ENCODE data around the gene CCDC30.
A peak's percentile ranks its signal among the peaks of the same experiment; 100 is the strongest.

Gene CCDC30

DNA sequence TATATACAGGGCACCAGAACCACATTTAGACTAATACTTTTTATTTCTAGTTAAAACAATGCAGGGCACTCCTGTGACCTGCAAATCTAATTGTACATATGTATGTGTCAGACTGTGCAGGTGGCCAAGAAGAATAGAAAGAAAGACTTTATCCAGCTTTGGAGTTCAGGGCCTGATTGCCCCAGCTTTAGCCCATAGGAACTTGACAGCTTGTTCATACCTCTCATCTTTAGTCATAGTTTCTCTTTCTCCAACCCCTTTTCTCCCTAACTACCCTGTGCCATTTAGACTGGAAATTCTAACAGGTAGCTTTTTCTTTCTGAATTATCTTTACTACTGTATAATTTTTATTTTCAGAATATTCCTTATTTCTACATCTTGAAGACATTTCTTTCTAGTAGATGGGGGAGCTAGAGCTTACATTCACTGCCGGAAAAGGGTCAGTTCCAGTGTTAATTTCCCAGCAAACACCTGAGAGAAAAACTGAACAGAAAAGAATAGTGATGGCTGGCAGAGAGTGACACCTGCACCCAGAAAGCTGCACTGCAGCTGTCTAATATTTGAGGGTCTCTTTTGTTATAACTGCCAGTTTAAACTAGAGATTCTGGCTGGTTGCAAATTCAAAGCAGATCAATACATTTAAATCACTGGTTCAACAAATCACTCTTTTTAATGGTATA lies 227.5 kb downstream of the CCDC30 start:
- H3K27me3 ChIP-seq (ENCODE audit: low read depth, low read length), result no peaks in the 10 kb centered on the region
- peaks cover 100% of the 10 kb centered on the region for H3K79me2 ChIP-seq (ENCODE audit: low read length)
- H3K9me3 ChIP-seq (ENCODE audit: insufficient read depth, low read length), result no peaks in the 10 kb centered on the region
- no peak overlapping the region; the same call in 1 of the 2 replicates for H3K27ac ChIP-seq (ENCODE audit: low read length)
- H3K4me1 ChIP-seq (ENCODE audit: low read length), result peaks cover 59% of the 10 kb centered on the region
- H2AFZ ChIP-seq (ENCODE audit: low read depth, low read length), result no peak overlapping the region
- H3K36me3 ChIP-seq (replicated peaks; ENCODE audit: low read depth, low read length), result peaks cover 42% of the 10 kb centered on the region
- TF ChIP-seq, protein P1, sequence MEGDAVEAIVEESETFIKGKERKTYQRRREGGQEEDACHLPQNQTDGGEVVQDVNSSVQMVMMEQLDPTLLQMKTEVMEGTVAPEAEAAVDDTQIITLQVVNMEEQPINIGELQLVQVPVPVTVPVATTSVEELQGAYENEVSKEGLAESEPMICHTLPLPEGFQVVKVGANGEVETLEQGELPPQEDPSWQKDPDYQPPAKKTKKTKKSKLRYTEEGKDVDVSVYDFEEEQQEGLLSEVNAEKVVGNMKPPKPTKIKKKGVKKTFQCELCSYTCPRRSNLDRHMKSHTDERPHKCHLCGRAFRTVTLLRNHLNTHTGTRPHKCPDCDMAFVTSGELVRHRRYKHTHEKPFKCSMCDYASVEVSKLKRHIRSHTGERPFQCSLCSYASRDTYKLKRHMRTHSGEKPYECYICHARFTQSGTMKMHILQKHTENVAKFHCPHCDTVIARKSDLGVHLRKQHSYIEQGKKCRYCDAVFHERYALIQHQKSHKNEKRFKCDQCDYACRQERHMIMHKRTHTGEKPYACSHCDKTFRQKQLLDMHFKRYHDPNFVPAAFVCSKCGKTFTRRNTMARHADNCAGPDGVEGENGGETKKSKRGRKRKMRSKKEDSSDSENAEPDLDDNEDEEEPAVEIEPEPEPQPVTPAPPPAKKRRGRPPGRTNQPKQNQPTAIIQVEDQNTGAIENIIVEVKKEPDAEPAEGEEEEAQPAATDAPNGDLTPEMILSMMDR (IDR thresholded peaks at IDR 0.05; ENCODE audit: low read depth, low read length), result no peak
- H3K4me2 ChIP-seq (ENCODE audit: low read length), result peak overlapping the region; percentile 30
- no peak overlapping the region for H3K9ac ChIP-seq (ENCODE audit: low read length)
- H3K4me3 ChIP-seq (ENCODE audit: low read length), result no peak overlapping the region
- peaks cover 99% of the 10 kb centered on the region for H4K20me1 ChIP-seq (ENCODE audit: insufficient read depth, low read length)

DNA sequence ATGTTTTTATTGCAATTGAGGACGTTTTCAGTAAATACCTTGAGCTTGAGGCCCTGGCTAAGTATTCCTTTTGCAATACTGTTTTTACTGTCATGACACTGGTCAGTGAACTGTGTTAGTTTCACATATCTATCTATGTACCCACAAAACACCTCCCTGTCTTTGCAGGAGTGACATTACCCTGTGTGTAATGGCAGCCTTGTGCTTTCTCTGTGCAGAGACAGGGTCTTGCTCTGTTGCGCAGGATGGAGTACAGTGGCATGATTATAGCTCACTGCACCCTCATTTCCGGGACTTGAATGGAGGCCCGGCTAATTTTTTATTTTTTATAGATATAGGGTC lies 228.0 kb downstream of the CCDC30 start:
- peaks cover 100% of the 10 kb centered on the region for H3K79me2 ChIP-seq (ENCODE audit: low read length)
- peak overlapping the region; percentile 30; the same call in 1 of the 2 replicates for H3K4me2 ChIP-seq (ENCODE audit: low read length)
- H3K27ac ChIP-seq (ENCODE audit: low read length), result no peak overlapping the region; the same call in 1 of the 2 replicates
- no peak overlapping the region for H3K4me3 ChIP-seq (ENCODE audit: low read length)
- peaks cover 54% of the 10 kb centered on the region for H3K4me1 ChIP-seq (ENCODE audit: low read length)
- H3K9me3 ChIP-seq (ENCODE audit: insufficient read depth, low read length), result no peaks in the 10 kb centered on the region
- peaks cover 99% of the 10 kb centered on the region for H4K20me1 ChIP-seq (ENCODE audit: insufficient read depth, low read length)
- H3K36me3 ChIP-seq (replicated peaks; ENCODE audit: low read depth, low read length), result peaks cover 45% of the 10 kb centered on the region
- no peak overlapping the region for H3K9ac ChIP-seq (ENCODE audit: low read length)
- no peaks in the 10 kb centered on the region for H3K27me3 ChIP-seq (ENCODE audit: low read depth, low read length)
- H2AFZ ChIP-seq (ENCODE audit: low read depth, low read length), result no peak overlapping the region
- TF ChIP-seq EZH2phosphoT487 (IDR thresholded peaks at IDR 0.05; ENCODE audit: low read depth), result no peak

DNA sequence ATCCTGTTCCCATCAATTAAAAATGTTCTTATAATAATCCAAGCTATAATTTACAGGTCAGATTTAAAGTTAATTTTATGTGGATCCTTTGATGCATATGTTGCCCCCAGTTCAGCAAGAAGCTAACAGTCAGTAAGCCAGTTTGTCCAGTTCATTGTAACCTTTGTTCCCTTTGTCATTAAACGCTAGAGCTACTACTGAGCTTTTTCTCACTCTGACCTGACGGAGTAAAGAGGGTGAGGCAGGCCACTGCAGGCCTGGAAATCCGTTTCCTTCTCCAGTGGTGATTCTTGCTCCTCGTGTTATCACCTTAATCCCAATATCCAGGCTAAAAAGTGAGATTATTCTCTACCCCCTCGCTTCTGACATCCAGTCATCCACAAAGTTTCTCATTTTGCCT lies 229.4 kb downstream of the CCDC30 start:
- Histone ChIP-seq H3K27ac (ENCODE audit: low read length) (no peak overlapping the region), H4K20me1 (ENCODE audit: insufficient read depth, low read length) (peaks cover 88% of the 10 kb centered on the region), H3K9me3 (ENCODE audit: insufficient read depth, low read length) (no peaks in the 10 kb centered on the region), H3K4me3 (ENCODE audit: low read length) (no peak overlapping the region), H3K36me3 (replicated peaks; ENCODE audit: low read depth, low read length) (peaks cover 44% of the 10 kb centered on the region), H3K4me2 (ENCODE audit: low read length) (no peak overlapping the region), H2AFZ (ENCODE audit: low read depth, low read length) (no peak overlapping the region), H3K9ac (ENCODE audit: low read length) (no peak overlapping the region), H3K27me3 (ENCODE audit: low read depth, low read length) (no peaks in the 10 kb centered on the region), H3K79me2 (ENCODE audit: low read length) (peaks cover 99% of the 10 kb centered on the region), H3K4me1 (ENCODE audit: low read length) (peaks cover 44% of the 10 kb centered on the region)
- TF ChIP-seq, protein P1 (IDR thresholded peaks at IDR 0.05; ENCODE audit: low read depth, low read length), result no peak
- TF ChIP-seq EZH2phosphoT487 (IDR thresholded peaks at IDR 0.05; ENCODE audit: low read depth), result no peak

DNA sequence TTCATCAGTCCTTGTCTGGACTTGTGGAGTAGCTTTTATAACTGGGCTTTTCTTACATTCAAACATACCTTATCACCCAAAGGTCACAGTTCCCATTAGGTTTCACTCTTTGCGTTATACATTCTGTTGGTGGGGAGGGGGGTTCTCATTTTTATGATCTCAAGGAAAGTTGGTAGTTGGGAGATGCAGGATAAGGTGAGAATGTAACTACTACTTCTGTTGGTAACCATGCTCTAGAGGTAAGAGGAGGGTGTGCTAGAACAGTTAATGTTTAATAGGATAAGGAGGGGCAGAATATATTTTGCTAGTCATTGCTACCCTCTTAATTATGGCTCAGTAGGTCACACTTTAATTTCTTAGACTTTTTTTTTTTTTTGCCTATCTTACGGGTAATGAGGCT lies 229.8 kb downstream of the CCDC30 start:
- H3K27ac ChIP-seq (ENCODE audit: low read length), result no peak overlapping the region

More for the DNA sequence above, 229.8 kb downstream of the CCDC30 start:
- TF ChIP-seq, protein P1 (IDR thresholded peaks at IDR 0.05; ENCODE audit: low read depth, low read length), result no peak
- no peak for TF ChIP-seq EZH2phosphoT487 (IDR thresholded peaks at IDR 0.05; ENCODE audit: low read depth)
- Histone ChIP-seq H3K4me3 (ENCODE audit: low read length) (no peak overlapping the region), H2AFZ (ENCODE audit: low read depth, low read length) (no peak overlapping the region), H3K4me1 (ENCODE audit: low read length) (peaks cover 39% of the 10 kb centered on the region), H3K36me3 (replicated peaks; ENCODE audit: low read depth, low read length) (peaks cover 48% of the 10 kb centered on the region), H3K9me3 (ENCODE audit: insufficient read depth, low read length) (no peaks in the 10 kb centered on the region), H3K27me3 (ENCODE audit: low read depth, low read length) (no peaks in the 10 kb centered on the region), H3K4me2 (ENCODE audit: low read length) (no peak overlapping the region), H4K20me1 (ENCODE audit: insufficient read depth, low read length) (peaks cover 83% of the 10 kb centered on the region), H3K79me2 (ENCODE audit: low read length) (peaks cover 99% of the 10 kb centered on the region), H3K9ac (ENCODE audit: low read length) (no peak overlapping the region)
